ENCODE data around the gene GOLGA6L22.
"Not testable (repeated sequence)": the region's sequence is repeated elsewhere in the genome, so short reads cannot be mapped to it uniquely, and the experiment has no call there.

The GOLGA6L22 gene, protein sequence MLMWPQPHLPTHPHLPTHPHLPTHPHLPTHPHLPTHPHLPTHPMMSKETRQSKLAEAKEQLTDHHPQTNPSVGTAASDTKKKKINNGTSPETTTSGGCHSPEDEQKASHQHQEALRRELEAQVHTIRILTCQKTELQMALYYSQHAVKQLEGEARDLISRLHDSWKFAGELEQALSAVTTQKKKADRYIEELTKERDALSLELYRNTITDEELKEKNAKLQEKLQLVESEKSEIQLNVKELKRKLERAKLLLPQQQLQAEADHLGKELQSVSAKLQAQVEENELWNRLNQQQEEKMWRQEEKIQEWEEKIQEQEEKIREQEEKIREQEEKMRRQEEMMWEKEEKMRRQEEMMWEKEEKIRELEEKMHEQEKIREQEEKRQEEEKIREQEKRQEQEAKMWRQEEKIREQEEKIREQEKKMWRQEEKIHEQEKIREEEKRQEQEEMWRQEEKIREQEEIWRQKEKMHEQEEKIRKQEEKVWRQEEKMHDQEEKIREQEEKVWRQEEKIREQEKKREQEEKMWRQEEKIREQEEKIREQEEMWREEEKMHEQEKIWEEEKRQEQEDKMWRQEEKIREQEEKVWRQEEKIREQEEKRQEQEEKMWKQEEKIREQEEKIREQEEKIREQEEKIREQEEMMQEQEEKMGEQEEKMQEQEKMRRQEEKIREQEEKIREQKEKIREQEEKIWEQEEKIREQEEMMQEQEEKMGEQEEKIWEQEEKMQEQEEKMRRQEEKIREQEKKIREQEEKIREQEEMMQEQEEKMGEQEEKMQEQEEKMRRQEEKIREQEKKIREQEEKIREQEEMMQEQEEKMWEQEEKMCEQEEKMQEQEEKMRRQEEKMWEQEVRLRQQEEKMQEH

DNA sequence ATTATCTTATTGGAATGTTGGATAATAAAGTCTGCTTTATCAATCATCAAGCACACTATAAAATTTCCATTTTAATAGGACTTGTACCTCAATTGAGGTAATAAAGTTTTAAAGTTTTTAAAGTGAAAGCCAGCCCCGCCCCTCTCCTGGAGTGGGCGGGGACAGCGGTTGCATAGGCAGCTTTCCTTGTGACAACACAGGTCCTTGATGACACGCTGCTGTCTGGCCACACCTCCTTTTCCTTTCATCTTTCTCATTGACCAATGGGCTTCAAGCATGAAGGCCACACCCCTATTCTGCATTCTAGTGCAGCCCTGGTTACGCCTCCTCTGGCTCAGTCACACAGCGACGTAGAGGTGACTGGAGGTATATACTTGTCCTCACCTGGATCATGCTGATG lies at the start of gene GOLGA6L22:
Gene GOLGA6L22 (plus strand): TSS at position 301 of the 400 bp plus-strand sequence. CDS start 91 bp downstream, at position 392.
- DNase-seq (ENCODE audit: low read depth, low spot score); H3K4me3 ChIP-seq (ENCODE audit: low read depth, low read length); in situ Hi-C loops (cut with HindIII; ENCODE audit: low sequenced_read_pairs): not testable (repeated sequence)

GRCh38 chr15:22417288-22417687 lies 41.4 kb upstream of the GOLGA6L22 start:
- DNase-seq (ENCODE audit: low read depth, low spot score); in situ Hi-C loops (cut with HindIII; ENCODE audit: low sequenced_read_pairs); H3K4me3 ChIP-seq (ENCODE audit: low read depth, low read length): not testable (repeated sequence)

GRCh38 chr15:22417795-22418194 lies 40.9 kb upstream of the GOLGA6L22 start:
- H3K4me3 ChIP-seq (ENCODE audit: low read depth, low read length); DNase-seq (ENCODE audit: low read depth, low spot score); in situ Hi-C loops (cut with HindIII; ENCODE audit: low sequenced_read_pairs): not testable (repeated sequence)

DNA sequence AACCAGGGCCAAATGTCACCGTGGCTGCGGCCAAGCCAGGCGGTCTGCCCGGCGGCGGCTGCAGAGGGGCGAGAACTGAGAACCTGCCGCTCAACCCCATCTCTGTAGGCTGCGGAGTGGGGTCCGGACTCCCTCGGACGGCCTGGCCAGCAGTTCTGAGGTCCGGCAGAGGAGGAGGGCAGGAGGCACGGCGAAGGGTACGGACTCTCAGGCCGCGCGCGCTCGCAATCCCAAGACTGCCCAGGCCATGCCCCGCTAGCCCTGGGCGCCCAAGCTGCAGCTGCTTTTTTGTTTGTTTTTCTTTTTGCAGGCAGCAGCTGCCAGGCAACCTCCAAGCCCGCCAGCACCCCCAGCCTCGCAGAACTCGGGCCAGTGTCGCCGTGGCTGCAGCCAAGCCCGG lies 40.5 kb upstream of the GOLGA6L22 start:
- in situ Hi-C loops (cut with HindIII; ENCODE audit: low sequenced_read_pairs); DNase-seq (ENCODE audit: low read depth, low spot score): not testable (repeated sequence)

DNA sequence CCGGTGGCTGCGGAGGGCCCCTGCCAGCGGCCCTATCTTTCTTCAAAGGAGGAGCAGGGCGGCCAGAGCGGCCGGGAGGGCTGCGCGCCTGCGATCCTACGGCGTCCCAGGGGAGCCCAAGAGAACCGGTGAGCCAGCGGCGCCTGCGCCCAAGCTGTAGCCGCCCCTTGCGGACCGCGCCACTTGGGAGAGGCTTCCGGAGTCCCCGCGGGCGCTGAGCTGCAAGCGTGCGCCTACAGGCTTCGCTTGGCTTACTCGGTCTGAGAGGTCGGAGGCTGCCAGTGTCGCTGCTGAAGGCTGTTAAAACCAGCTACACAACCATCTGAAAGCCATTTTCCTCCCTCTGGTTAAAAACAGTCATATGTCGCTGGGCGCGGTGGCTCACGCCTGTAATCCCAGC lies 40.0 kb upstream of the GOLGA6L22 start:
- in situ Hi-C loops (cut with HindIII; ENCODE audit: low sequenced_read_pairs); DNase-seq (ENCODE audit: low read depth, low spot score); H3K4me3 ChIP-seq (ENCODE audit: low read depth, low read length): not testable (repeated sequence)

More for the DNA sequence above, 40.5 kb upstream of the GOLGA6L22 start:
- not testable (repeated sequence) for H3K4me3 ChIP-seq (ENCODE audit: low read depth, low read length)

GRCh38 chr15:22420340-22420739 lies 38.4 kb upstream of the GOLGA6L22 start:
- H3K4me3 ChIP-seq (ENCODE audit: low read depth, low read length); in situ Hi-C loops (cut with HindIII; ENCODE audit: low sequenced_read_pairs); DNase-seq (ENCODE audit: low read depth, low spot score): not testable (repeated sequence)

DNA sequence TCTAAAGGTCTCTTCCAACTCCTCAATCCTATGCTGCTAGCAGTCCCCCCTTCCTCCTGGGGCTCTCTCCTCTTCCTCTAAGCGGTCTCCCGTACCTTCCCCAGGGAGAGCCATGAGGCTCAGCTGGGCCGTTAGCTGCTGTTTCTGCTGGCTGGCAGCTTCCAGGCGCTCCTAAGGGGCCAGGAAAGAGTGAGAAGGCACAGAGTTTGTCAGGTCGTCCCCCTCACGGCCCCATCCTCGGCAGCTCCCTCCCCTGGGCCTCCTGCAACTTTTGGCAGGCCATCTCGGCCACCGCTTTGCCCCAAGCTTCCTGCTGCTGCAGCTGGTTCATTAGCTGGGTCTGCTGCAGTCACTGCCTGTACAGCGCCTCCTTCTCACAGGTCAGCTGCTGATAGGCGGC lies 29.3 kb upstream of the GOLGA6L22 start:
- in situ Hi-C loops (cut with HindIII; ENCODE audit: low sequenced_read_pairs); H3K4me3 ChIP-seq (ENCODE audit: low read depth, low read length); DNase-seq (ENCODE audit: low read depth, low spot score): not testable (repeated sequence)

GRCh38 chr15:22431687-22432086 lies 27.0 kb upstream of the GOLGA6L22 start:
- DNase-seq (ENCODE audit: low read depth, low spot score); H3K4me3 ChIP-seq (ENCODE audit: low read depth, low read length); in situ Hi-C loops (cut with HindIII; ENCODE audit: low sequenced_read_pairs): not testable (repeated sequence)

DNA sequence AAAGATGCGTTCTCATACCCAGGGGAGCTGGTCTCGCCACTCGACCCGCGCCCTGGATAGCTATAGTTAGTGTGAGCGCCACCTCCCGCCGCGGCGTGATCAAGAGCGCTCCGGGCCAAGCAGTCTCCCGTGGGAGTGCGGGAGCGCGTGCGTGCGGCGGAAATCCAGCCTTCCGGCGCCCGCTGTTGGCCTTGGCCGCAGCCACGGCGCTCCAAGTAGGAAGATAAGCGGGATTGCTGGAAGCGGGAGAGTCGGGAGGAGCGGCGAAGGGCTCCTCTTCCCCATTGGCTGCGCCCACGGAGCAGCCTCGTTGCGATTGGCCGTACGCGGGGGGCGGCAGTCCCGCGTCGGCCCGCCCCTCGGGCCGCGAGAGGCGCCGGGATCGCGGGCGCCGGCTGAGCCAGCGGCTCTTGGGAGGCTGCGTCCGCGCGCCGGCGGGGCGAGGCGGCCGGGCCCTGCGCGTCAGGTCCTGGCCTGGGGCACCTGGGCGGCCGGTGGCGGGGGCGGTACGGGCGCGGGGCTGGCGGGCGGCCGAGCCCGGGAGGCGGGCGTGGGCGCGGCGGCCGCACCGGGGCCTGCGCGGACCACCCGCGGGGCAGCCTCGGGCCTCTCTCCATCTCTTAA lies 35.9 kb downstream of the GOLGA6L22 start:
- in situ Hi-C loops (cut with HindIII; ENCODE audit: low sequenced_read_pairs); DNase-seq (ENCODE audit: low read depth, low spot score); H3K4me3 ChIP-seq (ENCODE audit: low read depth, low read length): not testable (repeated sequence)

DNA sequence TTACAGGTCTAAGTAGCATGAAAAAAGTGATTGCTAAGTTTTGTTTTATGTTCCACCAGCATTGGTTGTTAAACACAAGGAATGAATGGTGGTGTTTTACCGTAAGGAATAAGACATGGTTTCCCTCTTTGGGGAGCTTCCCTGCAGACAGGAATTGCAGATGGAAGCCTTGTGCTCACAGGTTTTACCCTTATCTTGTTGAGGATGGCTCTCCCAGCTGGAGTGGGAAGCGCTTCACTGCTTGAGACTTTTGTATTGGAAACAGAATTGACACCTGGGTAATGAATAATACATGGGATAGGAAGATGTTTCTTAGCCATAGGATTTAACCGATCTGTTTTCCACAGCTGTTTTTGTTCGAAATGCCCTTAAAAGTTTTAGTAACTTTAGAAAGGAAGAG lies 38.5 kb downstream of the GOLGA6L22 start:
- in situ Hi-C loops (cut with HindIII; ENCODE audit: low sequenced_read_pairs); H3K4me3 ChIP-seq (ENCODE audit: low read depth, low read length); DNase-seq (ENCODE audit: low read depth, low spot score): not testable (repeated sequence)

- H3K4me3 ChIP-seq (ENCODE audit: low read depth, low read length); in situ Hi-C loops (cut with HindIII; ENCODE audit: low sequenced_read_pairs); DNase-seq (ENCODE audit: low read depth, low spot score): not testable (repeated sequence)
Observed at GRCh38 chr15:22498220-22498925, 39.7 kb downstream of the GOLGA6L22 start.

DNA sequence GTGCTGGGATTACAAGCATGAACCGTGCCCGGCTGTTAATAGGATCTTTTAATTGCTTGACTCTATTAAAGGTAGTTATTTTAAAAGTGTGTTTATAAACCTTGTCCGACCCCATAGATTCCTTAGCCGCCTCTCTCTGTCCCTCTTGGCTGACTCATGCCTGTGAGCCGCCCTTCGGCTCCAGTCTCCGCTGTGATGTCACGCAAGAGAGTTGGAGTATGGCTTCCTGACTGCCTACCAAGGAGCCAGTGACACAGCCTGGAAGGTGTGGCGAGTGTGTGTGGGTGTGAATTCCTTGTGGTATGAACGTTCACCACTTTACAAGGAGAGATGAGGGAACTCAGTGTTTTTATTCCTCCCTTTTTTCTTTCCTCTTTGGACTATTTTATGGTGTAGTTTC lies 43.6 kb downstream of the GOLGA6L22 start:
- in situ Hi-C loops (cut with HindIII; ENCODE audit: low sequenced_read_pairs); DNase-seq (ENCODE audit: low read depth, low spot score); H3K4me3 ChIP-seq (ENCODE audit: low read depth, low read length): not testable (repeated sequence)

- H3K4me3 ChIP-seq (ENCODE audit: low read depth, low read length); in situ Hi-C loops (cut with HindIII; ENCODE audit: low sequenced_read_pairs); DNase-seq (ENCODE audit: low read depth, low spot score): not testable (repeated sequence)
Observed at GRCh38 chr15:22506959-22507358, 48.3 kb downstream of the GOLGA6L22 start.

- in situ Hi-C loops (cut with HindIII; ENCODE audit: low sequenced_read_pairs); H3K4me3 ChIP-seq (ENCODE audit: low read depth, low read length): not testable (repeated sequence)
Observed at GRCh38 chr15:22516140-22516539, 57.4 kb downstream of the GOLGA6L22 start.

More at GRCh38 chr15:22516140-22516539, 57.4 kb downstream of the GOLGA6L22 start:
- not testable (repeated sequence) for DNase-seq (ENCODE audit: low read depth, low spot score)
